Kidney (tissue), 14 donors: Measurements from ENCODE around the gene RNASEH2B. TPM values are rescaled to one million over a fixed set of nuclear protein-coding genes. Genes with fewer than 3 reads are reported as not detected.

Source experiments
- DNase-seq, 5 donors: peaks; one replicate each; pipeline ENCODE4 v3.0.0-alpha.2; 2013 to 2020
- FAIRE-seq: peaks from 2 replicates; lab custom pipeline; 2012; peaks lifted over from hg19 to GRCh38; lab: Jason Lieb, UNC
- H3K27ac ChIP-seq, 2 donors: one replicate each; pipeline ENCODE4 v1.7.0; 2013; ENCODE audit warnings: low read depth in 2 of 2, low read length in 2 of 2, inconsistent platforms in 1 of 2
- H3K27me3 ChIP-seq: one replicate; pipeline ENCODE4 v1.7.1; 2013; ENCODE audit warnings: low read length, inconsistent platforms; ENCODE audit not compliant: control insufficient read depth, insufficient read depth
- H3K36me3 ChIP-seq, 3 donors: one replicate each; pipeline versions ENCODE4 v1.7.0 to v1.7.1; 2013; ENCODE audit warnings: low read length in 3 of 3, control low read depth in 1 of 3, inconsistent platforms in 1 of 3; ENCODE audit not compliant: insufficient read depth in 3 of 3, control insufficient read depth in 2 of 3
- H3K4me1 ChIP-seq, 3 donors: one replicate each; pipeline versions ENCODE4 v1.7.0 to v1.7.1; 2013; ENCODE audit warnings: low read length in 3 of 3, inconsistent platforms in 1 of 3, low read depth in 1 of 3; ENCODE audit not compliant: control insufficient read depth in 2 of 3, insufficient read depth in 2 of 3
- H3K4me3 ChIP-seq, 3 donors: one replicate each; pipeline versions ENCODE4 v1.7.0 to v1.8.1; 2013; ENCODE audit warnings: low read length in 3 of 3, control low read depth in 1 of 3, inconsistent platforms in 1 of 3
- H3K9ac ChIP-seq, 3 donors: one replicate each; pipeline versions ENCODE4 v1.7.0 to v1.7.1; 2013; ENCODE audit warnings: low read length in 3 of 3, control low read depth in 1 of 3, inconsistent platforms in 1 of 3
- H3K9me3 ChIP-seq, 3 donors: one replicate each; pipeline versions ENCODE4 v1.7.0 to v1.7.1; 2013; ENCODE audit warnings: low read length in 3 of 3, control low read depth in 1 of 3, inconsistent platforms in 1 of 3; ENCODE audit not compliant: control insufficient read depth in 2 of 3, insufficient read depth in 1 of 3
- intact Hi-C: fragments of 100-400 bp; cut with DNase I; formaldehyde crosslinking; loops from one replicate; pipeline ENCODE4 v1.11.1; 2022
- polyA plus RNA-seq: library from polyadenylated mRNA; stranded (reverse); fragments of 350-450 nt; fragmentation: Illumina TruSeq; extraction: RNeasy Lipid Tissue Mini Kit (QIAGEN cat#74804); gene quantifications from one replicate; pipeline ENCODE4 v1.2.3, GENCODE V29; 2014; ENCODE audit warnings: low read depth, low replicate concordance; ENCODE audit not compliant: insufficient read depth
- total RNA-seq: library from RNA; stranded (reverse); fragmentation: NEBNext Ultra II Directional; extraction: Animal tissue kit (Norgen Biotek cat#: 25700); gene quantifications from one replicate; pipeline ENCODE4 v1.2.1, GENCODE V29; 2021
- TF ChIP-seq, protein P1 (sequence below): IDR thresholded peaks from 3 replicates; pipeline ENCODE4 v1.5.1; 2012; ENCODE audit warnings: mild to moderate bottlenecking, moderate library complexity, borderline replicate concordance; ENCODE audit not compliant: insufficient read depth; ENCODE audit errors: extremely low read depth
- donor health status: control.
- donor health status: control.
- donor health status: control.
- donor health status: control.
- donor health status: control.
- donor health status: DM: yes; HTN: yes; CAD: no.
- donor health status: Normal renal cell carcinoma (clear cell type).

Gene RNASEH2B
- total and polyA plus RNA-seq, 2 donors from 2014 or later: 32.5 to 37.7 TPM

DNA sequence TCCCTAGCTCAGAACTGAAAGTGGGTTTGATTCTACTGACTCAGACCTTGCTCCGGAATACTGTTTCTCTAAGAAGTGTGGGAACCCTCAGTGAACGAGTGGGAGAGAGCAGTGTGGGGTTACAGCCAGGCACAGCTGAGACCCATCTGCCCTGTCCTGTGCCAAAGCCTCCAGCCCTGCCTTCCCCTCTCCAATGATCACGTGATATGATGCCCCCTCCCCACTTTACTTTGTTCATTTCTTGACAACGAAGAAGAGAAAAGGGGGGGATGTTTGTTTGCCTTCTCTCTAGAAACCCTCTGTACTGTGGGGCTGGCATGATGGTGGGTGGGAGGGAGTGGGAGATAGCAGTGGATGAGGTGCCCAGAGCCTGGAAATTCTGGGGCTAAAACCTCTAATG is 96.0 kb downstream of the RNASEH2B start:
- FAIRE-seq: no peak

More for the DNA sequence above, 96.0 kb downstream of the RNASEH2B start:
- no peak for DNase-seq
- TF ChIP-seq, protein P1, sequence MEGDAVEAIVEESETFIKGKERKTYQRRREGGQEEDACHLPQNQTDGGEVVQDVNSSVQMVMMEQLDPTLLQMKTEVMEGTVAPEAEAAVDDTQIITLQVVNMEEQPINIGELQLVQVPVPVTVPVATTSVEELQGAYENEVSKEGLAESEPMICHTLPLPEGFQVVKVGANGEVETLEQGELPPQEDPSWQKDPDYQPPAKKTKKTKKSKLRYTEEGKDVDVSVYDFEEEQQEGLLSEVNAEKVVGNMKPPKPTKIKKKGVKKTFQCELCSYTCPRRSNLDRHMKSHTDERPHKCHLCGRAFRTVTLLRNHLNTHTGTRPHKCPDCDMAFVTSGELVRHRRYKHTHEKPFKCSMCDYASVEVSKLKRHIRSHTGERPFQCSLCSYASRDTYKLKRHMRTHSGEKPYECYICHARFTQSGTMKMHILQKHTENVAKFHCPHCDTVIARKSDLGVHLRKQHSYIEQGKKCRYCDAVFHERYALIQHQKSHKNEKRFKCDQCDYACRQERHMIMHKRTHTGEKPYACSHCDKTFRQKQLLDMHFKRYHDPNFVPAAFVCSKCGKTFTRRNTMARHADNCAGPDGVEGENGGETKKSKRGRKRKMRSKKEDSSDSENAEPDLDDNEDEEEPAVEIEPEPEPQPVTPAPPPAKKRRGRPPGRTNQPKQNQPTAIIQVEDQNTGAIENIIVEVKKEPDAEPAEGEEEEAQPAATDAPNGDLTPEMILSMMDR: no peak
- H3K27ac ChIP-seq: no peak overlapping the region
- H3K36me3 ChIP-seq: no peaks in the 10 kb centered on the region
- no peak overlapping the region for H3K9ac ChIP-seq
- H3K27me3 ChIP-seq: no peaks in the 10 kb centered on the region
- peaks cover 0 to 6% (median 0%) of the 10 kb centered on the region in 3 donors for H3K4me1 ChIP-seq
- H3K4me3 ChIP-seq: no peak overlapping the region
- no peaks in the 10 kb centered on the region for H3K9me3 ChIP-seq
- intact Hi-C loops: no loop called here

Other genes with a start within 250 kb of the RNASEH2B start
- gene DLEU7, start 66.1 kb upstream of the RNASEH2B start, total RNA-seq: 0.28 TPM
- 0.75 TPM for gene DLEU7, start 66.1 kb upstream of the RNASEH2B start, polyA plus RNA-seq
- not detected for gene C13orf42, start 201.5 kb downstream of the RNASEH2B start, total RNA-seq
- 0.24 TPM for gene C13orf42, start 201.5 kb downstream of the RNASEH2B start, polyA plus RNA-seq